CD4-positive, alpha-beta memory T cell (primary cell): ENCODE results near the gene FOLR1. TPM values are rescaled to one million over a fixed set of nuclear protein-coding genes. Genes with fewer than 3 reads are reported as not detected.
"Not testable (repeated sequence)": the region's sequence is repeated elsewhere in the genome, so short reads cannot be mapped to it uniquely, and the experiment has no call there.

Experiments used
- CTCF ChIA-PET: fragments of 350-600 bp; sonication (Branson Sonifier 250); formaldehyde crosslinking; loops from one replicate; lab custom pipeline; 2021; ENCODE audit warnings: inconsistent platforms; ENCODE audit not compliant: partially characterized antibody; lab: Charles Lee
- POLR2A ChIA-PET: fragments of 350-600 bp; sonication (Branson Sonifier 250); formaldehyde crosslinking; loops from one replicate; lab custom pipeline; 2021; ENCODE audit not compliant: partially characterized antibody; lab: Charles Lee
- DNase-seq, 5 donors: peaks; one replicate each; pipeline versions ENCODE4 v3.0.0 to v3.0.0-alpha.2; 2020 to 2022; ENCODE audit warnings: mixed read lengths in 1 of 5
- H3K27ac ChIP-seq: one replicate; pipeline ENCODE4 v1.7.0; 2013; ENCODE audit warnings: low read depth, low read length
- H3K27me3 ChIP-seq: 2 replicates; pipeline ENCODE4 v1.7.0; 2013; ENCODE audit warnings: mild to moderate bottlenecking, low read length, moderate library complexity; ENCODE audit not compliant: insufficient read depth
- H3K36me3 ChIP-seq: 2 replicates; pipeline ENCODE4 v1.7.0; 2013; ENCODE audit warnings: mild to moderate bottlenecking, low read length, moderate library complexity; ENCODE audit not compliant: insufficient read depth
- H3K4me1 ChIP-seq: 2 replicates; pipeline ENCODE4 v1.7.0; 2013; ENCODE audit warnings: mild to moderate bottlenecking, low read length, moderate library complexity; ENCODE audit not compliant: insufficient read depth
- H3K4me3 ChIP-seq, 2 donors: one replicate each; pipeline ENCODE4 v1.7.0; 2013; ENCODE audit warnings: low read length in 2 of 2, mild to moderate bottlenecking in 1 of 2
- H3K9me3 ChIP-seq, 2 donors: one replicate each; pipeline ENCODE4 v1.7.0; 2013; ENCODE audit warnings: low read length in 2 of 2, control low read depth in 1 of 2; ENCODE audit not compliant: control insufficient read depth in 1 of 2
- H3K27ac Mint-ChIP-seq, 7 donors: one replicate each; pipeline ENCODE4 v1.8.0; 2020 to 2021; ENCODE audit warnings: mixed read lengths in 7 of 7, mild to moderate bottlenecking in 6 of 7, inconsistent platforms in 3 of 7, moderate library complexity in 3 of 7
- H3K27me3 Mint-ChIP-seq, 2 donors: one replicate each; pipeline ENCODE4 v1.8.0; 2020 to 2021; ENCODE audit warnings: mixed read lengths in 2 of 2
- H3K36me3 Mint-ChIP-seq, 2 donors: one replicate each; pipeline ENCODE4 v1.8.0; 2020 to 2021; ENCODE audit warnings: mixed read lengths in 2 of 2, inconsistent platforms in 1 of 2, mild to moderate bottlenecking in 1 of 2
- H3K4me1 Mint-ChIP-seq, 4 donors: one replicate each; pipeline ENCODE4 v1.8.0; 2020 to 2021; ENCODE audit warnings: mixed read lengths in 4 of 4, mild to moderate bottlenecking in 1 of 4
- H3K4me3 Mint-ChIP-seq, 8 donors: one replicate each; pipeline ENCODE4 v1.8.0; 2020 to 2021; ENCODE audit warnings: mixed read lengths in 8 of 8, mild to moderate bottlenecking in 7 of 8, moderate library complexity in 6 of 8, inconsistent platforms in 3 of 8
- H3K9me3 Mint-ChIP-seq, 8 donors: one replicate each; pipeline ENCODE4 v1.8.0; 2020 to 2021; ENCODE audit warnings: mixed read lengths in 8 of 8, mild to moderate bottlenecking in 5 of 8, inconsistent platforms in 3 of 8, moderate library complexity in 1 of 8
- intact Hi-C: fragments of 100-400 bp; cut with micrococcal nuclease; formaldehyde crosslinking; loops from one replicate; pipeline ENCODE4 v1.15.1; 2023
- polyA plus RNA-seq, 2 donors: library from polyadenylated mRNA; unstranded; fragments of 300-500 nt; fragmentation: Illumina TruSeq; gene quantifications; one replicate each; pipeline ENCODE4 v1.2.3, GENCODE V29; 2021
- total RNA-seq, 2 experiments: library from RNA; stranded (reverse); gene quantifications; one replicate each; pipeline ENCODE4 v1.2.3, GENCODE V29; 2021

FOLR1 gene
- total and polyA plus RNA-seq, 4 experiments from 2014 or later, result not detected

GRCh38 chr11:72202571-72202970 is 10.6 kb downstream of the FOLR1 start:
- H3K9me3 Mint-ChIP-seq, result no peaks in the 10 kb centered on the region
- H3K27me3 ChIP-seq, result no peaks in the 10 kb centered on the region
- H3K36me3 Mint-ChIP-seq, result no peaks in the 10 kb centered on the region
- no peaks in the 10 kb centered on the region for H3K9me3 ChIP-seq
- H3K4me1 Mint-ChIP-seq, result peaks cover 2 to 5% (median 3%) of the 10 kb centered on the region in 4 donors
- H3K36me3 ChIP-seq, result no peaks in the 10 kb centered on the region
- no peak overlapping the region for H3K4me3 Mint-ChIP-seq
- intact Hi-C loops, result no loop called here
- H3K27ac ChIP-seq, result no peak overlapping the region
- no peak for DNase-seq
- ChIA-PET CTCF (no interaction called here), POLR2A (no interaction called here)
- H3K4me1 ChIP-seq, result no peaks in the 10 kb centered on the region
- H3K27ac Mint-ChIP-seq, result no peak overlapping the region
- H3K4me3 ChIP-seq, result no peak overlapping the region
- H3K27me3 Mint-ChIP-seq, result no peaks in the 10 kb centered on the region

- no peak overlapping the region for H3K27ac Mint-ChIP-seq
- no peaks in the 10 kb centered on the region for H3K4me1 ChIP-seq
- H3K27me3 ChIP-seq, result no peaks in the 10 kb centered on the region
- DNase-seq, result no peak
- intact Hi-C loops, result no loop called here
- H3K9me3 ChIP-seq, result no peaks in the 10 kb centered on the region
- no peak overlapping the region for H3K27ac ChIP-seq
- H3K4me3 Mint-ChIP-seq, result no peak overlapping the region
- ChIA-PET CTCF (no interaction called here), POLR2A (no interaction called here)
- H3K36me3 ChIP-seq, result no peaks in the 10 kb centered on the region
- H3K36me3 Mint-ChIP-seq, result no peaks in the 10 kb centered on the region
- H3K4me1 Mint-ChIP-seq, result peaks cover 2 to 5% (median 3%) of the 10 kb centered on the region in 4 donors
- peaks cover 0 to 1% (median 0%) of the 10 kb centered on the region in 8 donors for H3K9me3 Mint-ChIP-seq
- peaks cover 0 to 2% of the 10 kb centered on the region in 2 donors for H3K27me3 Mint-ChIP-seq
- no peak overlapping the region for H3K4me3 ChIP-seq
Measured at GRCh38 chr11:72203163-72203562, 11.2 kb downstream of the FOLR1 start.

DNA sequence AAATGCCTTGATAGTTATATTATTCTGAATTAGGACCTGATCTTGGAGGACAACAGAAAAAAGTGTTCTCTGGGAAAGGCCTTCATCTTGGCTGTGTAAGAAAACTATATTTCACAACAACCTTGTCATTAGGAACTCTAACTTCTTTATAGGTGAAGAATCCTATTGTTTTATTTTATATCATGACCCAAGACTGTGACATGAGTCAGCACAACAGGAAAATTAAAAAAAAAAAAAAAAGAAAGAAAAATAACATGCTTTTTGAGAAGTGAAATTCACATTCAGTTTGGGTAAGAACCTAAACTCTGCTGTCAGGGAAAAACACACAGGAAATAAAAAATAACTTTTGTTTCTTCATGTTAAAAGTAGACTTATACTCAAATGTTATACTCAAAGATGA is 12.9 kb downstream of the FOLR1 start:
- Histone ChIP-seq H3K4me1 (no peaks in the 10 kb centered on the region), H3K9me3 (no peaks in the 10 kb centered on the region), H3K36me3 (no peaks in the 10 kb centered on the region), H3K27me3 (no peaks in the 10 kb centered on the region), H3K4me3 (no peak overlapping the region), H3K27ac (no peak overlapping the region)
- intact Hi-C loops, result no loop called here
- Mint-ChIP-seq H3K4me1 (peaks cover 2 to 5% (median 3%) of the 10 kb centered on the region in 4 donors), H3K27me3 (peaks cover 1 to 14% of the 10 kb centered on the region in 2 donors), H3K27ac (no peak overlapping the region), H3K4me3 (no peak overlapping the region), H3K9me3 (peaks cover 0 to 18% (median 12%) of the 10 kb centered on the region in 8 donors), H3K36me3 (peaks cover 3 to 8% of the 10 kb centered on the region in 2 donors)
- DNase-seq, result no peak
- POLR2A ChIA-PET, result no interaction called here
- CTCF ChIA-PET, result interaction anchor here (2.8 kb wide), 1 partner anchor 21 kb away, joined by 11 read pairs; no protein-coding TSS in a partner anchor

- H3K4me1 ChIP-seq, H3K36me3 ChIP-seq, H3K27me3 ChIP-seq, H3K4me3 ChIP-seq, intact Hi-C loops, H3K9me3 ChIP-seq, DNase-seq, H3K36me3 Mint-ChIP-seq, H3K4me1 Mint-ChIP-seq, H3K27ac ChIP-seq, H3K4me3 Mint-ChIP-seq, H3K27ac Mint-ChIP-seq, POLR2A ChIA-PET: not testable (repeated sequence)
- CTCF ChIA-PET, result interaction anchor here (0.6 to 2.8 kb wide), 2 partner anchors 23 to 216 kb away, joined by 3 to 11 read pairs; no protein-coding TSS in a partner anchor
- peaks cover 0 to 28% (median 17%) of the 10 kb centered on the region in 8 donors for H3K9me3 Mint-ChIP-seq
- peaks cover 3 to 15% of the 10 kb centered on the region in 2 donors for H3K27me3 Mint-ChIP-seq
Measured at GRCh38 chr11:72206794-72207193, 14.9 kb downstream of the FOLR1 start.

GRCh38 chr11:72208281-72208680 is 16.3 kb downstream of the FOLR1 start:
- Histone ChIP-seq H3K27me3 (no peaks in the 10 kb centered on the region), H3K36me3 (no peaks in the 10 kb centered on the region), H3K4me3 (no peak overlapping the region), H3K4me1 (no peaks in the 10 kb centered on the region), H3K27ac (no peak overlapping the region), H3K9me3 (no peaks in the 10 kb centered on the region)
- Mint-ChIP-seq H3K36me3 (peaks cover 4 to 9% of the 10 kb centered on the region in 2 donors), H3K4me1 (peaks cover 0 to under 1% (median 0%) of the 10 kb centered on the region in 4 donors), H3K27me3 (peaks cover 3 to 15% of the 10 kb centered on the region in 2 donors), H3K4me3 (no peak overlapping the region), H3K27ac (no peak overlapping the region), H3K9me3 (peaks cover 0 to 28% (median 17%) of the 10 kb centered on the region in 8 donors)
- intact Hi-C loops, result no loop called here
- no peak for DNase-seq
- POLR2A ChIA-PET, result interaction anchor here (1.0 to 1.2 kb wide), 2 partner anchors 14 to 17 kb away, joined by 3 to 4 read pairs; no protein-coding TSS in a partner anchor
- CTCF ChIA-PET, result interaction anchor here (0.6 kb wide), 1 partner anchor 183 kb away, joined by 3 read pairs; no protein-coding TSS in a partner anchor

DNA sequence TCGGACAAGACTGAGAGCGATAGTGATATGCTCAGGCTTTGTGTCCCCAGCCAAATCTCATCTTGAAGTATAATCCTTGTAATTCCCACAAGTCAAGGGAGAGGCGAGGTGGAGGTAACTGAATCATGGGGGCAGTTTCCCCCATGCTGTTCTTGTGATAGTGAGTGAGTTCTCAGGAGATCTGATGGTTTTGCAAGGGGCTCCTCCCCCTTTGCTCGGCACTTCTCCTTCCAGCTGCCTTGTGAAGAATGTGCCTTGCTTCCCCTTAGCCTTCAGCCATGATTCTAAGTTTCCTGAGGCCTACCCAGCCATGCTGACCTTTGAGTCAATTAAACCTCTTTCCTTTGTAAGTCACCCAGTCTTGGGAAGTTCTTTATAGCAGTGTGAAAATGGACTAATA is 17.2 kb downstream of the FOLR1 start:
- ChIA-PET CTCF (interaction anchor here (0.6 to 1.1 kb wide), 2 partner anchors 13 to 26 kb away, joined by 3 read pairs; no protein-coding TSS in a partner anchor), POLR2A (interaction anchor here (1.0 to 1.2 kb wide), 2 partner anchors 14 to 16 kb away, joined by 3 to 4 read pairs; no protein-coding TSS in a partner anchor)
- Mint-ChIP-seq H3K4me3 (no peak overlapping the region), H3K36me3 (peaks cover 4 to 9% of the 10 kb centered on the region in 2 donors), H3K4me1 (no peaks in the 10 kb centered on the region), H3K27me3 (peaks cover 3 to 17% of the 10 kb centered on the region in 2 donors), H3K27ac (no peak overlapping the region), H3K9me3 (peaks cover 0 to 28% (median 17%) of the 10 kb centered on the region in 8 donors)
- no peak for DNase-seq
- Histone ChIP-seq H3K36me3 (no peaks in the 10 kb centered on the region), H3K27me3 (no peaks in the 10 kb centered on the region), H3K9me3 (no peaks in the 10 kb centered on the region), H3K4me3 (no peak overlapping the region), H3K27ac (no peak overlapping the region), H3K4me1 (no peaks in the 10 kb centered on the region)
- intact Hi-C loops, result no loop called here

GRCh38 chr11:72216638-72217037 is 24.7 kb downstream of the FOLR1 start, which contains the start of gene FOLR2:
Gene FOLR2 (plus strand): TSS chr11:72216794. CDS start chr11:72218585, 1,791 bp downstream.
- Mint-ChIP-seq H3K9me3 (peaks cover 0 to 3% (median 0%) of the 10 kb centered on the region in 8 donors), H3K4me1 (peaks cover 0 to 5% (median 0%) of the 10 kb centered on the region in 4 donors), H3K27ac (peak within 1 kb of the TSS in 1 of 7 donors; percentile 9), H3K36me3 (no peaks in the 10 kb centered on the region), H3K27me3 (peaks cover 14 to 21% of the 10 kb centered on the region in 2 donors), H3K4me3 (no peak within 1 kb of the TSS)
- CTCF ChIA-PET, result interaction anchor here (0.9 kb wide), 1 partner anchor 33 kb away, joined by 3 read pairs; no protein-coding TSS in a partner anchor
- H3K4me3 ChIP-seq, result no peak within 1 kb of the TSS
- peaks cover 3% of the 10 kb centered on the region for H3K27me3 ChIP-seq
- H3K9me3 ChIP-seq, result no peaks in the 10 kb centered on the region
- intact Hi-C loops, result loop anchor here (2.0 kb wide), 1 partner anchor 30 kb away; no protein-coding TSS in a partner anchor
- H3K27ac ChIP-seq, result no peak within 1 kb of the TSS
- POLR2A ChIA-PET, result no interaction called here
- DNase-seq, result no peak
- no peaks in the 10 kb centered on the region for H3K36me3 ChIP-seq
- H3K4me1 ChIP-seq, result no peaks in the 10 kb centered on the region
